ENCODE results near the gene MINDY4. TPM values are rescaled to one million over a fixed set of nuclear protein-coding genes. Genes with fewer than 3 reads are reported as not detected.

The MINDY4 gene
- total and polyA plus RNA-seq, 8 donors = 8.0 to 56.0 (median 17.4) TPM

DNA sequence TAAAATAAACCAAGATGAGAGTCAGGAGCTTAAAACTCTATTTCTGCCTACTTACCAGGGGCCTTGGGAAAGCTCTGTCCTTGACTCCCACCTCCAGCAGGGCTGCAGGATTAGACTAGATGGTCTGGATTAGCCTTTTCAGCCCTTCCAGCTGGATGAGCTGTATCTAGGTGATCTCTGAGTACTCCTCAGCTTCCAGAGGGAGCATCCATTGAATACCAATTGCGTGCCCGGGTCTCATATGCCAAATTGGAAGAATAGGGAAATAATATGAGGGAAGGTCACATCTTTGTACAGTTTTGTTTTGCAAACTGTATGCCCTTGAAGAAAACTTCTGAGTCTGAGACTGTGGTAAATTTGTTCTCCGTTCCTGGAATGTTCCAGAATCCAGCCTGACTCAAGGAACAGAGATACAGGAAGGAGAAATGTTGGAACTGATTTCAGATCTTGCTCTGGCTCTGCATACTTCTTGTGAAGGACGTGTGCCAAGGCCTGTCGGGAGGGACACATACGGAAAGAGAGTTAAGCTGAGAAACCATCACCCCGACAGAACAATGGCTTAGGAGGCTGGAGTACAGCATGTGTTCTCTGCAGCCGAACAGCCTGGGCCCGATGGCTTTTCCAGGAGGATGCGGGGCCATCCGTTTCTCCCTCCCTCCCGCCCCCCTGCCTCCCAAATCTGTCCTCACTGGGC, 44.9 kb downstream of the MINDY4 start:
- Histone ChIP-seq H3K4me3 (no peak overlapping the region), H3K27me3 (no peaks in the 10 kb centered on the region), H3K27ac (peak overlapping the region; percentile 66 to 73), H3K9me3 (no peaks in the 10 kb centered on the region), H3K4me1 (peaks cover 15 to 20% of the 10 kb centered on the region in 2 donors), H3K36me3 (no peaks in the 10 kb centered on the region)
- TF ChIP-seq, protein P1, sequence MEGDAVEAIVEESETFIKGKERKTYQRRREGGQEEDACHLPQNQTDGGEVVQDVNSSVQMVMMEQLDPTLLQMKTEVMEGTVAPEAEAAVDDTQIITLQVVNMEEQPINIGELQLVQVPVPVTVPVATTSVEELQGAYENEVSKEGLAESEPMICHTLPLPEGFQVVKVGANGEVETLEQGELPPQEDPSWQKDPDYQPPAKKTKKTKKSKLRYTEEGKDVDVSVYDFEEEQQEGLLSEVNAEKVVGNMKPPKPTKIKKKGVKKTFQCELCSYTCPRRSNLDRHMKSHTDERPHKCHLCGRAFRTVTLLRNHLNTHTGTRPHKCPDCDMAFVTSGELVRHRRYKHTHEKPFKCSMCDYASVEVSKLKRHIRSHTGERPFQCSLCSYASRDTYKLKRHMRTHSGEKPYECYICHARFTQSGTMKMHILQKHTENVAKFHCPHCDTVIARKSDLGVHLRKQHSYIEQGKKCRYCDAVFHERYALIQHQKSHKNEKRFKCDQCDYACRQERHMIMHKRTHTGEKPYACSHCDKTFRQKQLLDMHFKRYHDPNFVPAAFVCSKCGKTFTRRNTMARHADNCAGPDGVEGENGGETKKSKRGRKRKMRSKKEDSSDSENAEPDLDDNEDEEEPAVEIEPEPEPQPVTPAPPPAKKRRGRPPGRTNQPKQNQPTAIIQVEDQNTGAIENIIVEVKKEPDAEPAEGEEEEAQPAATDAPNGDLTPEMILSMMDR (IDR thresholded peaks at IDR 0.05) = no peak
- DNase-seq (no peak), ATAC-seq (no peak)
- intact Hi-C loops (cut with DNase I) = loop anchor here in 1 of 2 donors (10.0 kb wide), 1 partner anchor 69 kb away; no protein-coding TSS in a partner anchor

DNA sequence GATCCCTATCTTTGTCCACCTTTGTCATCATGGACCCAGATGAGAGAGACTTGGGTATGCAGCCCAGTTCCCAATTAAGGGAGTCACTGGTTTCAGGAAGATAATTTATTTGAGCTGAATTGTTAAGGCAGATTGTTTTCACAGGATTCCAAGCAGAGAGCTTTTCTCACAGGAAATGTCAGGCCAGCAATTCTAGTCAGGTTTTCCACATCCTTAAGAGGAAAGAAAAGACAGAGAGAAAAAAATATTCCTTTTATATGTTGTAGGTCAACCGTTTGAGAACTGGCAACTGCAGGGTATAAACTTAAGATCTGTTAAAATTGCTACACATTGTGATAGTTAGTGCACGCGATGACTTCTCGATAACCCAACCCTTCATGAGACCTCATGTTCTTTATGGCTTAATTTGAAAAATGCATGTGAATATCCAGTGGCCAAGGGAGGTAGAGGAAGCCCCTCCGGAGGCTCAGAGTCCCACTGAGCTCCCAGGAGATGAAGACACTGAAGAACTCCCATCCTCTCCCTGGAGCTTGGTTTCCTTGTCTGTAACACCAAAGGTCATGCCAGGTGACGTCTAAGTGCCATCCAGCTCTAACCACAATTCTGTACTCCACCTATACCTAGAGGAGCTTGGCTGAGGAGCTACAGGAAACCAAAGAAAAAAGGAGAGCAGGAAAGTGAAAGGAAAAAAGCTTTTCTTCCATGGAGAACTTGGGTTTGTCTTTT, 45.6 kb downstream of the MINDY4 start:
- Histone ChIP-seq H3K4me3 (no peak overlapping the region), H3K27me3 (no peaks in the 10 kb centered on the region), H3K27ac (peak overlapping the region; percentile 66 to 73), H3K4me1 (peaks cover 15 to 20% of the 10 kb centered on the region in 2 donors), H3K9me3 (no peaks in the 10 kb centered on the region), H3K36me3 (no peaks in the 10 kb centered on the region)
- DNase-seq (no peak), ATAC-seq (peak; percentile 30)
- intact Hi-C loops (cut with DNase I) = loop anchor here in 1 of 2 donors (10.0 kb wide), 1 partner anchor 68 kb away; no protein-coding TSS in a partner anchor
- TF ChIP-seq, protein P1 (IDR thresholded peaks at IDR 0.05) = no peak

DNA sequence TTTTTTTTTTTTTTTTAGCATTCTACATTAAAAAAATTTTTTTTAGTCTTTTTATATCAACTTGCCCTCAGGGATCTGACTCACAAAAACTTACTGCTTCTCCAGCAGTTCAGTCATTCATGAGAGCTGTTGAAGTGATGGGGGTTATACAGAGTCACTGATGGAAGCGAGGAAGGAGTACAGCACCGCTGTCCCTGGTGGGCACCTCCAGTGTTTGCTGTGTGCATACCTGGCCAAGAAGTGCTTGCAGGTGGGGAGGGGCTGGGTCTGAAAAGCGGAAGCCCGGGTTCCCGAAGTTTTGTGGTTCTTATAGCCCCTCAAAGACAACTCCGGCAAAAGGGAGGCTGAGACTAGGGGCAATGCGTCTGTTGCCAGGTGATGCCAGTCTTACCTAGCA, 46.2 kb downstream of the MINDY4 start:
- no peaks in the 10 kb centered on the region for H3K27me3 ChIP-seq
- ATAC-seq (peak; percentile 15), DNase-seq (no peak)
- no peaks in the 10 kb centered on the region for H3K36me3 ChIP-seq
- intact Hi-C loops (cut with DNase I) = loop anchor here in 1 of 2 donors (10.0 kb wide), 1 partner anchor 67 kb away; no protein-coding TSS in a partner anchor
- TF ChIP-seq, protein P1 (IDR thresholded peaks at IDR 0.05) = no peak
- H3K27ac ChIP-seq = peak overlapping the region in 1 of 2 donors; percentile 73
- no peak overlapping the region for H3K4me3 ChIP-seq
- no peaks in the 10 kb centered on the region for H3K9me3 ChIP-seq
- peaks cover 15 to 20% of the 10 kb centered on the region in 2 donors for H3K4me1 ChIP-seq

DNA sequence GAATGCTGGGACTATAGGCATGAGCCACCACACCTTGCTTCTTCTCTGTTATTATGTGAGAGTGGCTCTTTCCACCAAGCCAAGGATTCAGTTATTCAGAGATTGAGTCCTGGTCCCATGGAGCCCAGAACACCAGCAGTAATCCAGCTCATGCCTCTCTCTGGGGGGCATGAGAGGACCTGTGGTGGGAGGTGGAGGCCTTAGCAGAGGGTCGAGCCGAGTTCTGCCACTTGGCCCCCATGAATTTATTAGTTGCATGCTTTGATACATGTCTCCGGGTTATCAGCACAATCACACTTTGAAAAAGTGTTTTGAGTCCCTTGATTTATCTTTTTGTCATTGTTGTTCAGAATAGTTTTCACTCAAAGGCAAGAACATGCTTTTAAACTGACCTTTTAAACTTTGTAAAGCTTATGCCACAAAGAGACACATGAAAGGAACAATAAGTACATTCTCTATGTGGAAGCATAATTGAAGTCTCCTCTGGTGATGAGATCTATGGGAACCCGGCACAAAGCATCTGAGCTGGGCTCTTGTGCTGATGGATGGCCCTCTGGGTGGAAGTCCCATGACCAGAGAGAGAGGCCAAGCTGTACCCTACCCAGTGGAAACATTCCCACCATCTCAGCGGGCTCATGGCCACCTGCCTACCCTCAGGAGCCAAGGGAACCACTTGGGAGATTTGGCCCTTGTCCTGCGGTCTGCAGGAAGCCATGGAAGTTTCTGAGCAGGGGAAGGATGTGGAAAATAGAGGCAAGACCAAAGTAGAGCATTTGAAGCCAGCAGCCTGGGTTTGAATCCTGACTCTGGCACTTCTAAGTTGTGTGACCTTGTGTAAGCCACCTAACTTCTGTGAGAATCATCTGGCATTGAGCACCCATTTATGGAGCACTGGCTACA, 53.9 kb downstream of the MINDY4 start:
- no peak for ATAC-seq
- TF ChIP-seq, protein P1 (IDR thresholded peaks at IDR 0.05) = no peak
- H3K36me3 ChIP-seq = no peaks in the 10 kb centered on the region
- no peak overlapping the region for H3K4me3 ChIP-seq
- H3K4me1 ChIP-seq = no peaks in the 10 kb centered on the region
- intact Hi-C loops (cut with DNase I) = no loop called here
- H3K27ac ChIP-seq = no peak overlapping the region
- peaks cover 0 to under 1% of the 10 kb centered on the region in 2 donors for H3K9me3 ChIP-seq
- no peak for DNase-seq
- no peaks in the 10 kb centered on the region for H3K27me3 ChIP-seq
